GM18858 (cell line): ENCODE data around the gene TTLL12.

Experiments
- ATAC-seq: cut with Tn5 transposase; IDR thresholded peaks from one replicate; pipeline ENCODE4 v1.9.1; 2021; ENCODE audit not compliant: unreplicated experiment

Gene TTLL12

GRCh38 chr22:43186272-43187170 lies at the start of gene TTLL12:
Gene TTLL12, minus strand, starts transcription at chr22:43187134. Its CDS starts 65 bp downstream, at chr22:43187069.
- ATAC-seq, result peak; percentile 30

- ATAC-seq, result no peak
Measured at GRCh38 chr22:43235445-43236409, 48.8 kb upstream of the TTLL12 start.

GRCh38 chr22:43234264-43234988 lies 47.5 kb upstream of the TTLL12 start:
- no peak for ATAC-seq

GRCh38 chr22:43233529-43233928 lies 46.6 kb upstream of the TTLL12 start:
- ATAC-seq, result no peak

DNA sequence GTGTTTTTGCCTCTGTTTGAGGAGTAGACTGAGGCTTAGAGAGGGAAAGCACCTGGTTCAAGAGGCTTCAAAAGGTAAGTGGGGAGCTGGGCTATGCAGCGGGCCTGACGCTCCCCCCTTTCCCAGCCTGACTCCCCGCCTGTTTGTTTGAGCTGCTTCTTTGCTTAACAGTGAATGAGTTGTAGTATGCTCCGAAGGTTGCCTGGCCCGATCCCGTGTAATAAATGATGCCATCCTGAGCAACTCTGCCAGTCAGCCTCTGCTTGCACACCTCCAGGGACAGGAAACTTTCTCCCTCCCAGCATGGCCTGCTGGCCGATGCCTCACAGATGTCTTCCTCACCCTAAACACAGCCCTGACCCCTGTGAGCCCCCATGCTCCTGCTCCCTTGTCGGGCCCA lies 45.5 kb upstream of the TTLL12 start:
- no peak for ATAC-seq

GRCh38 chr22:43231724-43232034 lies 44.7 kb upstream of the TTLL12 start:
- ATAC-seq, result no peak

DNA sequence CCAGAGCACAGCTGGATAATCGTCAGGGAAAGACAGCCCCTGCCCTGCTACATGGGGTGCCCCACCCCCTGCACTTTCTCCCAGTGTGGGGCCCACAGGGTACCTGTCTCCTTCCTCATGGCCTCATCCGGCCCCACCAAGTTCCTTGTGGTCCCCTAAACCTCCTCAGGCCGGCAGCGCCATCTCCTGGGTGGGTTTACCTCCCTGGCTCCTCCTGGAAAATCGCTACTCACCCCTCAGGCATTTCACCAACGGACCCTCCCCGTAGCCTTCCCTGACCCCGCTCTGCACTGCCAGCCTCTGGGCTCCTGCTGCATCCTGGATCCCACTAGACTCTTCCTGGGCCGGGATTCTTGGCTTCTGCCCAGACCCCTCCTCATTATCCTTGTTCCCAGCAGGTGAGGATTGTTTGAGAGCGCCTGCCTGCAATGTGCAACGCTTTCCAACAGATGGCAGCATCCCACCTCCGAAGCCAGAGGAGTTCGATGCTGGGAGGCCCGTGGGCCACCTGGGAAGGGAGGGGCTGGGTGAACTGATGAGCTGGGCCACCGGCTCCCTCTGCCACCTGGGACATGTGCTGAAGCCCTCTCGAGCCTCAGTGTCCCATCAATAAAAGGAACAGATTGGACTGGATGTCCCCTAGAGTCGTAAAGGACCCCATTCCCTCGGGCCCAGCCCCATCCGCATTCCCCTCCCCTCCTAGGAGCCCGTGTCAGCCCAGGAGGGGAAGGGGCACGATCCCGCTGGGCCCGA lies 44.2 kb upstream of the TTLL12 start:
- ATAC-seq, result no peak

DNA sequence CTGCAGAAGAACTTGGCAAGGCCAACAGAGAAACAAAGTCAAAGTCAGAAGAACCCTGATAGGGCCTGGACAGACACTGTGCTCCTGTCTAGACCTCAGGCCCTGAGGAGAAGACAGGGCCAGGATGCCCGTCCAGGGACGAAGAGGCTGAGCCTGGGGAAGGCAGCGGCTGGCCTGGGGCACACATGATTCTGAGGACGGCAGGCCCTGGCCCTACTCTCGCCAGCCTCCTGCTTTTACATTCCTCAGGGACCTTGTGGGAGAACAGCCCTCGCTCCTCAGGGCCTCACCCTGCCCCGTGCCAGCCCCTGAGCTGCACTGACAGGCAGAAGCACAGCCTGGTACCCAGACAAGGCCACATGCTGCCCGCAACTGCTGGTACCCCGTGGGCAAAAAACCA lies 43.6 kb upstream of the TTLL12 start:
- no peak for ATAC-seq

DNA sequence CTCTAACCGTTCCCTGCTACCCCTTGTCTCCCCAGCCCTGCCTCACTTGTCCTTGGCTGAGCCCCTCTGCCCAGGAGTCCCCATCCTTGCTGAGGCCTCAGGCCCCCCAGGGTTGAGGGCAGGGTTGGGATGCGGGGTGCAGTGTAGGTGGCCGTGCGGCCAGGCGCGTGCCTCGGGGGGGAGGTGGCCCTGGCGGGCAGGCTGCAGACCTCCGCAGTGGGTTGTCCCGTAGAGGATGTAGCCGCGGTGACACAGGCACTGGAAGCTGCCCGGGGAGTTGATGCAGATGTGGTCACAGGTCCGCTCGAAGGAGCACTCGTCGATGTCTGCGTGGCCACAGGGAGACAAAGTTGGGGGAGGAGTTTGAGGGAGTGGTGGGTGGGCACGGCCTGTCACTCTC lies 41.9 kb upstream of the TTLL12 start:
- ATAC-seq, result no peak

DNA sequence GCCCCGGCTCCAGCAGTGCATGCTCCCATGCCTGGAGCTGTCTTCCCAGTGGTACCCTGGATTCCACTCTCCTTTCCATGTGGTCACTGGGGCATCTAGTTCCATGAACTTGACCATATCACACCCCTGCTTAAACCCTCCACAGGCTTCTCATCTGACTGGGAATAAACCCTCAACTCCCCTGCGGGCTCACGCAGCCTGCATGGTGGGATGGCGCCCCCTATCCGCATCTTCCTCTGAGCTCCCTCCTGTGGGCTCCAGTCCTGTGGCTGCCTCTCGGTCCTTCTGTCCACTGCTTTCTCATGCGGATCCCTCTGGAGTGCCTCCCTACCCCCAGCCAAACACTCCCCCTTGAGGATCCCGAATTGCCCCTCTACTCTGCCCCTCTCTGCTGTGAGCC lies 41.4 kb upstream of the TTLL12 start:
- no peak for ATAC-seq

DNA sequence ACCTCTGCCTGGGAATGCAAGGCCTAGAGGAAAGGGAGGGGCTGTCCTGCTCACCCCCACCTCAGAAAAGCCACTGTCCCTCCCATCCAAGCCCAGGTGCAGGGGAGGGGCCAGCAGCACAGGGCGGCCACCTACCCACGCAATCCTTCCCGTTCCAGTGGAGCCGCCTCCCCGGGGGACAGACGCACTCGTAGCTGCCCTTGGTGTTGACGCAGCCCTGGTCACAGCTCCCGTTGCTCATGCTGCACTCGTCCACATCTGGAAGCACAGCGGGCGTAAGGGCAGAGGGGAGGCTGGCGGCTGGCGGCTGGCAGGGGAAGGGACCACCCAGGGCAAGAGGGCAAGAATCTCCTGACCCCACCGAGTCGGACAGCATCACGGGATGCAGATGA lies 40.3 kb upstream of the TTLL12 start:
- ATAC-seq, result no peak

GRCh38 chr22:43226377-43227238 lies 39.7 kb upstream of the TTLL12 start:
- no peak for ATAC-seq

DNA sequence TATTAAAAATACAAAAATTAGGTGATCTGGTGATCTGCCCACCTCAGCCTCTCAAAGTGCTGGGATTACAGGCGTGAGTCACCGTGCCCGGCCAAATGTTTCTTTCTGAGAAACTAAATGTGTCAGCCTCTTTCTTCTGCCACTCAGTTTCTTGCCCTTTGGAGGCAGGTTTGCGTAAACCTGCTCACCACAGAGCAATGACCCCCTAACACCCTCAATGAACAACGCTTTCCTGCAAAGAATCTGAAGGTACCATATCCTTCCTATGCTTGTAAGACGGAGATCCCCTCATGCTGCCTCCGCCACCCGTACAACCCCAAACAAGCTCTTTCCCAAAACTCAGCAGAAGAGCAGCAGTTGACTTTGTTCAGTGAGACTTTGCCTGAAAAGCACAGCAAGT lies 38.7 kb upstream of the TTLL12 start:
- ATAC-seq, result no peak

DNA sequence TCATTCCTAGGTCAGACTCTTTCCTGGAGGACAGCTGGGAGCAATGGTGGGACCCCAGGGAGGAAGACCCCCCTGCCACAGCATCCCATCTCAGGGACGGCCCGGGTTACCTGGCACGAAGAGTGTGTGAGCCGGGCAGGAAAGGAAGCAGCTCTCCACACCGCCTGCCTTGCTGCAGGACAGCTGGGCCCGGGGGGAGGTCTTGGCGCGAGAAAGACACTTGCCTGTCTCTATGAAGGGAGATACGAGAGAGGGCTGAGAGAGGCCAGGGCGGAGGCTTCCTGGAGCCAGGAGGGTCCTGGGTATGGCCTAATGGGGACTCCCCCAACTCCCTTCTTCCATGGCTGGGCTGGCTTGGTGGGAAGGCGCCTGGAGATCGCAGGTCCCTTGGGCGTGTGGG lies 36.1 kb upstream of the TTLL12 start:
- ATAC-seq, result no peak

- ATAC-seq, result no peak
Measured at GRCh38 chr22:43222262-43222661, 35.3 kb upstream of the TTLL12 start.

DNA sequence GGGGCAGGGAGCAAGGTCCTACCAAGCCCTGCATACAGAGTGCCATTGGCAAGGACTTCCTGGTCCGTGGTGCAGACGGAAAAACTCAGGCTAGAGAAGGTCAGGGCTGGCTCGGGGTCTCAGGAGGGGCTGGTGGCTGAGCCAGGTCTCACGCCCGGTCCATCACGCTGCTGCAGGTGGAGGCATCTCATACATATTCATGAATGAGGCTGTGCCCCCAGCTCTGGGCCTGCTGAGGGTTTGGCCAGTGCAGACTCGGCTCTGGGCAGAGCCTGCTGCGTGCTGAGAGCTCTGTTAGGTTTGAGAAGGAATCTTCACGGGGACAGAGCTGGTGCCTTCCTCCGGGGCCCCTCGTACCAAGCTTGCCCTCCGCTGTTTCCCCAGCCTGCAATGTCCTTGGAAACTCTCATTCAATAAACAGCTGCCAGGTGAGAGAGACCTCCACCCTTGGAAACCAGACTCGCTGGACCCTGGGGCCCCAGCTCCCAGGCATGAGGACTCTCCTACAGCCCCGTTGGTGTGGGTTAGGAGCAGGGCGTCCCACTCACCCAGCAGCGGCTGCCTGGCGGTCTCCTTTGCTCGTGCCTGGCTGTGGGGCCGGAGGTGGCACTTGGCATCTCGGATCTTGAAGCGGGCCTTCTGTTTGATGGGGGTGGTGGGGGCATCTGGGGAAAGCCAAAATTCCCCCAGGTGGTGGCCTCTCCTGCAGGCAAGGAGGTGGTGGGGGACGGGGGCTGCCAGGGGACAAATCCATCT lies 33.9 kb upstream of the TTLL12 start:
- ATAC-seq, result no peak

DNA sequence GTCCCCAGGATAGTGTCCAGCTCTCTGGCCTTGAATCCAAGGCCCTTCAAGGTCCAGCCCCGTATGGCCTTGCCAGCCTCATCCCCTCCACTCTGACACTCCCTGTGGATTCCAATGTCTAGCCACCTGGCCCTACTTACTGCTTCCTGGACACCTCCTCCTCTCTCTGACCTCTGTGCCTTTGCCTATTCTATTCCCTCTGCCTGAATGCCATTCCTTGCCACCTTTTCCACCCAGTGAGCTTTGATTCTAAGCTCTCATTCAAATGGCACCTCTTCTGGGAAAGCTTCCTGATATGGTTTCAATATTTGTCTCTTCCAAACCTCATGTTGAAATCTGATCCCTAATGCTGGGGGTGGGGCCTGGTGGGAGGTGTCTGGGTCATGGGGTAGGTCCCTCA lies 31.9 kb upstream of the TTLL12 start:
- no peak for ATAC-seq

GRCh38 chr22:43217285-43218030 lies 30.5 kb upstream of the TTLL12 start:
- ATAC-seq, result no peak
